ENCODE measurements around the gene CPXM2.

DNA sequence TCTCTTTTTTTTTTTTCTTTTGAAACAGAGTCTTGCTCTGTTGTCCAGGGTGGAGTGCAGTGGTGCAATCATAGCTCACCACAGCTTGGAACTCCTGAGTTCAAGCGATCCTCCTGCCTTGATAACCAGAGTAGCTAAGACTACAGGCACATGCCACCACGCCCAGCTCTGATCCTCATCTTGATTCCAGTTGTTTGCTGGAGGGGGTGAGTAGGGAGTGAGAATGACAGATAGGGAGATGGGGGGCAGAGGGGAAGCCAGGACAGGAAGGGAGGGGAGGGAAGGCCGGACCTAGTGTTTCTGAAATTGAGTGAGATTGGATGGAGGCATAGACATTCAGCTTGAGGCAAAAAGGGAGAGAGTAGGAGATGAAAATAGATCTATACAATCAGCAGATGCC, 25.2 kb upstream of the CPXM2 start:
- TF ChIP-seq, protein P1, sequence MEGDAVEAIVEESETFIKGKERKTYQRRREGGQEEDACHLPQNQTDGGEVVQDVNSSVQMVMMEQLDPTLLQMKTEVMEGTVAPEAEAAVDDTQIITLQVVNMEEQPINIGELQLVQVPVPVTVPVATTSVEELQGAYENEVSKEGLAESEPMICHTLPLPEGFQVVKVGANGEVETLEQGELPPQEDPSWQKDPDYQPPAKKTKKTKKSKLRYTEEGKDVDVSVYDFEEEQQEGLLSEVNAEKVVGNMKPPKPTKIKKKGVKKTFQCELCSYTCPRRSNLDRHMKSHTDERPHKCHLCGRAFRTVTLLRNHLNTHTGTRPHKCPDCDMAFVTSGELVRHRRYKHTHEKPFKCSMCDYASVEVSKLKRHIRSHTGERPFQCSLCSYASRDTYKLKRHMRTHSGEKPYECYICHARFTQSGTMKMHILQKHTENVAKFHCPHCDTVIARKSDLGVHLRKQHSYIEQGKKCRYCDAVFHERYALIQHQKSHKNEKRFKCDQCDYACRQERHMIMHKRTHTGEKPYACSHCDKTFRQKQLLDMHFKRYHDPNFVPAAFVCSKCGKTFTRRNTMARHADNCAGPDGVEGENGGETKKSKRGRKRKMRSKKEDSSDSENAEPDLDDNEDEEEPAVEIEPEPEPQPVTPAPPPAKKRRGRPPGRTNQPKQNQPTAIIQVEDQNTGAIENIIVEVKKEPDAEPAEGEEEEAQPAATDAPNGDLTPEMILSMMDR (IDR thresholded peaks at IDR 0.05; ENCODE audit: insufficient read depth, low read length) = no peak
- TF ChIP-seq SPI1 (IDR thresholded peaks at IDR 0.05; ENCODE audit: borderline replicate concordance, low read depth) = no peak
- TF ChIP-seq, protein P2, sequence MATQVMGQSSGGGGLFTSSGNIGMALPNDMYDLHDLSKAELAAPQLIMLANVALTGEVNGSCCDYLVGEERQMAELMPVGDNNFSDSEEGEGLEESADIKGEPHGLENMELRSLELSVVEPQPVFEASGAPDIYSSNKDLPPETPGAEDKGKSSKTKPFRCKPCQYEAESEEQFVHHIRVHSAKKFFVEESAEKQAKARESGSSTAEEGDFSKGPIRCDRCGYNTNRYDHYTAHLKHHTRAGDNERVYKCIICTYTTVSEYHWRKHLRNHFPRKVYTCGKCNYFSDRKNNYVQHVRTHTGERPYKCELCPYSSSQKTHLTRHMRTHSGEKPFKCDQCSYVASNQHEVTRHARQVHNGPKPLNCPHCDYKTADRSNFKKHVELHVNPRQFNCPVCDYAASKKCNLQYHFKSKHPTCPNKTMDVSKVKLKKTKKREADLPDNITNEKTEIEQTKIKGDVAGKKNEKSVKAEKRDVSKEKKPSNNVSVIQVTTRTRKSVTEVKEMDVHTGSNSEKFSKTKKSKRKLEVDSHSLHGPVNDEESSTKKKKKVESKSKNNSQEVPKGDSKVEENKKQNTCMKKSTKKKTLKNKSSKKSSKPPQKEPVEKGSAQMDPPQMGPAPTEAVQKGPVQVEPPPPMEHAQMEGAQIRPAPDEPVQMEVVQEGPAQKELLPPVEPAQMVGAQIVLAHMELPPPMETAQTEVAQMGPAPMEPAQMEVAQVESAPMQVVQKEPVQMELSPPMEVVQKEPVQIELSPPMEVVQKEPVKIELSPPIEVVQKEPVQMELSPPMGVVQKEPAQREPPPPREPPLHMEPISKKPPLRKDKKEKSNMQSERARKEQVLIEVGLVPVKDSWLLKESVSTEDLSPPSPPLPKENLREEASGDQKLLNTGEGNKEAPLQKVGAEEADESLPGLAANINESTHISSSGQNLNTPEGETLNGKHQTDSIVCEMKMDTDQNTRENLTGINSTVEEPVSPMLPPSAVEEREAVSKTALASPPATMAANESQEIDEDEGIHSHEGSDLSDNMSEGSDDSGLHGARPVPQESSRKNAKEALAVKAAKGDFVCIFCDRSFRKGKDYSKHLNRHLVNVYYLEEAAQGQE (IDR thresholded peaks at IDR 0.05; ENCODE audit: insufficient replicate concordance, low read depth) = no peak
- TF ChIP-seq POLR2AphosphoS5 (IDR thresholded peaks at IDR 0.05; ENCODE audit: low read depth) = no peak
